CD4-positive, alpha-beta T cell treated with Interleukin-4 for 4 hours (primary cell): ENCODE measurements around the gene RTN1.

Source experiments
- DNase-seq: peaks from one replicate; pipeline ENCODE4 v3.0.0-alpha.2; 2020

RTN1 gene

DNA sequence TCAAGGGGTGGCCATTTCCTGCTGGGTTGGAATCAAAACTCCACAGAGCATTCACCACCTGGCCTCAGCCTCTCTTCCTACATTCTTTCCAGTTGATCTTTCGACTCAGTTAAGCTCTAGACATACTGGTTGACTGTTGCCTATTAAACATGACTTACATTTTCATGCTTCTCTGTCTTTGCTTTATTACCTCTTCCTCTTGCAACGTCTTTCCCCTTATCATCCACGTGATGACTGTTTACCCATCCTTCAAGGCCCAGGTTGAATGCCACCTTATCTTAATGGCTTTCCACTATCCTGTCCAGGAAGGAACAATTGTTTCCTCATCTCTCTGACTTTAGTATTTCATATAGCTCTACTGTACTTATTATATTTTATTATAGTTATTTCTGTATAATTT, 269.5 kb downstream of the RTN1 start:
- no peak for DNase-seq

DNA sequence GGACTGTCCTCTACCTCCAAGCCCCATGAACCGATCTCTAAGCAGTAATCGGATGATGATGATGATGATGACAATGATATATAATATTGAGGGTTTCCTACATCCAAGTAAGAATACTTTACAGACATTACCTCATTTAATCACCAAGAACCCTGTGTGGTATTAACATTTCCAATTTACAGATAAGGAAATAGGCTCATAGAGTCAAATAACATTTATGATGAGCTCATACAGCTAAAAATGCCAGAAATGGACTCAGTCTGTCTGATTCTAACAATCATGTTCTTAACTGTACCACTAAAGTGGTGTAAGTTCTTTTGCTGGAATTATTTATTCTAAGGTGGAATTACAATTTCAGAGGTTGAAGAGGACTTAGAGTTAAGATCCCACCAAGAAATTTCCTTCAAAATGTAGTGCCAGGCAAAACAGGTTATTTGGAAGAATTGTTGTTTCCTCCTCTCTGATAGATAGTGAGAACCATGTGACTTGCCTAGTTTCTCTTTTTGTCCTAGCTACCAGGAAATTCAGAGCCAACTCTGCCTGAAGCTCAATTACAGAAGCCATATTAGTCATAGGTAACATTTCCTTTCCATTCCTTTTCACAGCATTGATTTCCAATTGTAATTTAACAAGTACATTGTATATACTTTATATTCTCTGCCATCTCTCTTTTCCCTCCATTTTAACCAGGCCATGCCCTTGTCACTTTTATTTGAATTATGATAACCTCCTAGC, 270.2 kb downstream of the RTN1 start:
- DNase-seq = no peak

DNA sequence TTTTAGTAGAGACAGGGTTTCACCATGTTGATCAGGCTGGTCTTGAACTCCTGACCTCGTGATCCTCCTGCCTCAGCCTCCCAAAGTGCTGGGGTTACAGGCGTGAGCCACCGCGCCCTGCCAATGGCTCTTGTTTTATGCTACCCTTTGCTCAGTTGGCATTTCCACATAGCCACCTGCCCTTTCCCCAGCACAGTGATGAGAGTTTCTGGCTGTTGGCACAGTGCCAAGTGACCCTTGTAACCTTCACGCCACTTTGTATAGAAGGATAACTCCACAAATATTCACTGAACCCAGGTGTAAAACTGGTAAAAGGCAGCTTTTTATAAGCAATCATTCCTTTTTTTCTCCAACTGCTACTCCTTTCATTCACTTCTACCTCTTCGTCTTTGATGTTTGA, 275.5 kb downstream of the RTN1 start:
- DNase-seq = no peak

DNA sequence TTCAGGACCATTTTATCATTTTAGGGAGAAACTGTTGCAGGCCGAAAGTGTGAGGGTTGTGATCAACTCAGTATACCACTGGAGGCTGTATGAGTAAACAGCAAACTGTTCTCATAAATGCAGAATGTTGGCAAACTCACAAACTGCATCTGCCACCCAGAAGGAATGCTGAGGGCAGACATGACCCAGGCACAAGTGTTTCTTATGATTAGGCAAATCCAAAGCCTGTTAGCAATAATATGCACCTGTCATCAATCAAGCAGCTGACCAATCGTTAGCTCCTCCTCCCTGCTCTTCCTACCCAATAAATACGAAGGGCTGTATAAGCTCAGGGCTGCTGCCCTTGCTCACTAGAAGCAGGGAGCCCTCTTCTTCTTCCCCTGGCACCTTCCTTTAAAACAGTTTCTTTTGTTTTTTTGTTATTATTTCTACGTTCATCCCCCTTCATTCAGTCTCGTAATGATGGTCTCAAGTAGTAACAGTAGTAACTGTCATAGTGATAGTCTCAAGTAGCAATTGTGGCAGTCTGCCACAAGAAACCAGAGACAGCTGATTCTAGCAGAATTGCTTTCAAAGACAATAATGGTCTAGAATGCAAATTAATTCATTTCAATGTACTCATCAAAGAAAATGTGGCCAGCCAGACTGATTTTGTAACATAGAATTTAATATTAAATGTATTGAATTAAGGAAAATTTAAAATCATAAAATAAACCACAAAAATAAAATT, 278.8 kb downstream of the RTN1 start:
- no peak for DNase-seq

DNA sequence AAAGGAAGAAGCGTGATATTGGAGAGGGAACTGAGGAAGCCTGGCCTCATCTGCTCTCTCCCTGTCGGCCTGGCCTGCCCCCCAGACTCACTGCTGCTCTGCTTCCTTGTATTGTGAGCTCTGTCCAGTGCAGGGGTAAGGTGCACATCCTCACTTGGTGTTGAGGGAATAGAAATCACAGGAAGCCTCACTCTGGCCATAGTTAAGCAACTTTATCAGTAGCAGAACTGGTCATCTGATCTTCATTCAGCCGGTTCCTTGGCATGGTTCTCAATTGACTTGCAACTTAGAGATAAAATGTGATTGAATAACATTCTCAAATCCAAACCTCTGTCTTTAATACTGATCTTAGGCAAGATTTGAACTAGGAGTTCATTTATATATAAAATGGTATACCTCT, 282.5 kb downstream of the RTN1 start:
- DNase-seq = no peak

DNA sequence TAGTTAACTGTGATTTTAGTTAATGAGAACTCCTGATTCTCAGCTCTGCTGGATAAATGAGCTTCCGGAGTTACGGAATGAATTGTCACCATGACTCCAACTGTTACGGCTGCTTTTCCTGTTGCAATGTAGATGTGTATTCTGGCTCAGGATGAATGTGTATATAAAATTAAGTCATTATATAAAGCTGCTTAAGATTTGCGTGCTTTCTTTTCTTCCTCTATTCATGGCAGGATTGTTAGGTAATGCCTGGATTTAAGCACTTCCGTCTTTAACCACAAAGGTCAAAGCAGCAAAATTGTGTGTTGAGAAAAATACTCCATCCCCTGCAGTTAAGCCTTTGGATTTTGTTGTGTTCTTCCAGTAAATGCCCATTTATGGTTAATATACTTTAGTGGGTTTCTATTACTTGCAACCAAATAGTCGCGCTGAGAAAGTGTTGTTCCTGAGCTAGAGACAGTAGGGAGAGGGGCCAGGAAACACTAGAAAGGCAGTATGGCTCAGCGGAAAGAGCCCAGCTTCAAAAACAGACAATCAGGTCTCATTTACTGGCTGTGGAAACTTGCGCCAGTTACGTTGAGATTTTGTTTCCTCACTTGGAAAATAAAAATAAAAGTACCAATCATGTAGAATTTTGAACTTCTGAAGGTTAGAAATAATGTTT, 284.6 kb downstream of the RTN1 start:
- no peak for DNase-seq

DNA sequence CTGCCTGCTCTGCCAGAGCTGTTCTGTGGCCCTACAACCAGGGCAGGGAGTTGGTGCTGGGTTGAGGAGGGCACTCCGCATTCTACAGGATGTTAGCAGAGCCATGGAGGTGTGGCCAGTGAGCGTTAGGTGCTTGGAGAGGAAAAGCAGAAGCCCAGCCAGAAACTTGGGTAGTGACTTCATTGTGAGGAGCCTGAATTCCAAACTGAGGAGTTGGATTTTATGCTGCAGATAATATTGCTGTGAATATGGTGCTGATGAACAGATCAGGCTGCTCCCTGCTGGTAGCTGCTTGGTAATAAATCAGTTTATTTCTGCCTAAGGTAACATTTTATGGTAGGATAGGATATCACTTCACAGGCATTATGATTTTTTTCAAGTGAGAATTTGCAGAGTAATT, 286.8 kb downstream of the RTN1 start:
- no peak for DNase-seq

DNA sequence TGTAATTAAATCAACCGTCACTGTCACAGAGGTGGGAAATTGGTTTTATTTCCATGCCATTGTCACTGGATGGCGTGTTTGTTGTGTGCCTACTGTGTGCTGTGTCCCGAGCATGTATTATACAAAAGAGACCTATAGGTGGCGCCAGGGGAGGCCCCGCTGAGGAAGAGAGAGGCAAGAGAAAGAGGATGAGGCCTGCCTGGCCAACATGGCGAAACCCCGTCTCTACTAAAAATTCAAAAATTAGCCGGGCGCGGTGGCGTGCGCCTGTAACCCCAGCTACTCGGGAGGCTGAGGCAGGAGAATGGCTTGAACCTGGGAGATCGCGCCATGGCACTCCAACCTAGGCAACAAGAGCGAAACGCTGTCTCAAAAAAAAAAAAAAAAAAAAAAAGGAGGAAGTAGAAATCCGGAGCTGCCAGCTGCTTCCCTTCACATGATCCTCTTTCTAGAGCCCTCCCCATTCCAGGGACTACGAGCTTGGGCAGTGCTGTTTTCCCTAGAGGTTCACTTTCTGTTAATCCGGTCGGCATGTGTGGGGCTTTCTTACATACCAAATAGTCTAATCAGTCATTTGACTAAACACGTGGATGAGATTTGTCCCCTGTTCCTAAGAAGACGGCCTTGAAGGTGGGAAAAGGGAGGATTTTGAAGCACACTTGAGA, 287.6 kb downstream of the RTN1 start:
- no peak for DNase-seq

DNA sequence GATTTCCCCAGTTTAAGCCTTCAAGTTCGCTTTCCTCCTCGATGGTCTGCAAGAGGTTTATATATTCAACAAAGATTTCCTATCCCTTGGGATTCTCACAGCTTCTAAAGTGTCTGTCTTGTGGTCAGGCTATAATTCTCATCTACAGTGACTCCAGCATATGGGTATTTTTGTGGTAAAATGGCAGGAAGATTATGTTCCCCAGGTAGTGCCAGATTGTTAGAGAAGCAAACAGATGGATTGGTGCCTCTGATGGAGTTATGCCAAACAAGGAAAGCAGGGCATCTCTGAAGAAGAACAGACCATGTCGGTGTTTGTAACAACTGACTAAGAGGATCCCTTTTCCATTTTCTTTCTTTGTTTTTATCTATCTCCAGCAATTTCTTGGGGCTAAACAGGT, 288.4 kb downstream of the RTN1 start:
- no peak for DNase-seq

DNA sequence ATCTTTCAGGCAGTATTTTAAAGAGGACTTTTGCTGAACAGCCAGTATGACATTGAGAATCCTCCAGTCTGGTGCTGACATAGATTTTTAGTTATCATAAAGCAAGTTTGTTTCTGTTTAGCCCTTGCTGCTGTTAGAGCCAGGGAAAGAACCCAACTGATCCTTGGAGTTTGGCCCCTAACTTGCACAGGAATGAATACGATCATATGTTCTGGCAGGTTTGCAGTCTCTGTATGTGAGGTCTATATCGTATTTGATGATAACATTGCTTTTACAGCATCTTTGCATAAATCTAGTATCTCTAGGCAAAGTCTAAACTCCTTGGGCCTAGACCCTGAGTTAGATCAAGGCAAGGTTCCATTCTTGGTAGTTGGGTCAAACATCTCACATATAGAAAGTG, 289.7 kb downstream of the RTN1 start:
- no peak for DNase-seq

DNA sequence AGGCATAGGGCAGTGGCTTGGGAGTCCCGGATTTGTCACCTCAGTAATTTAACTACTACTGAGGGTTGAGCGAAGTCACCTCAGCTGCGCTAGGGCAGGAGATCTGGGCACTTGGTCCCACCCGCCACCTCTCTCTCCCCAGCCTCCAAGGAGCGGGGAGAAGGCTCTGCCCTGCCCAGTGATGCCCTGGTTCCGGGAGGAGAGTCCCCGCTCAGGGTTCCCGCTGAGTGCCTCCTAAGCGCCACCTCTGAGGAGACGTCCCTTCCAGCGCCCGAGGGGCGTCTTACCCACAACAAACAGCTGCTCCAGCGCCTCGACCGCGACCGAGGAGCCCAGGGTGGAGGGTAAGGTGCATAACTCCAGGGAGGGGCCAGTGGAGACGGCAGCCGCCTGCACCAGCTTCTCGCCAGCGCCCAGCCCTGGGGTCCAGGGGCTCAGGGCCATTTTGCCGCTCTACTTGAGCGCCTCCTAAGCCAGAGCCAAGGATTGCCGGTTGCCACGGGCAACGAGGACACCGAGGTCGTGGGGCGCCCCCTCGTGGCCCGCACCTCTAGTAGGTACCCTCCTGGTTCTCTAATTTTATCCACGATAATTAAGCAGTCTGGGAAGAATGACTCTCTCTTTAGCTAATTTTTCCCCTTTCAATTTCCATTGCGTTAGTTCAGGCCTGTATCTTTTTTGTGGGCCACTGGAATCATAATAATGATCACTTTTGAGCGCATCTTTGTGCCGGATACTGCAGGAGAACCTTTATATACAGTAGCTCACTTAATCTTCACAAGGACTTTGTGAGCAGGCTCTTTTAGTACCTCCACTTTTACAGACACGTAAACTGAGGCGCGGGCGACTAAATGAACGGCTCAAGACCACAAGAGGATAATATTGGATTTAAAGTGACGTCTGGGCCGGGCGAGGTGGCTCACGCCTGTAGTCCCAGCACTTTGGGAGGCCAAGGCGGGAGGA, 294.0 kb downstream of the RTN1 start, which contains the start of gene CCDC175:
CCDC175 (minus strand) TSS at position 481 of the 963 bp plus-strand sequence; CDS start at position 444, 37 bp downstream.
- DNase-seq = peak; percentile 74

DNA sequence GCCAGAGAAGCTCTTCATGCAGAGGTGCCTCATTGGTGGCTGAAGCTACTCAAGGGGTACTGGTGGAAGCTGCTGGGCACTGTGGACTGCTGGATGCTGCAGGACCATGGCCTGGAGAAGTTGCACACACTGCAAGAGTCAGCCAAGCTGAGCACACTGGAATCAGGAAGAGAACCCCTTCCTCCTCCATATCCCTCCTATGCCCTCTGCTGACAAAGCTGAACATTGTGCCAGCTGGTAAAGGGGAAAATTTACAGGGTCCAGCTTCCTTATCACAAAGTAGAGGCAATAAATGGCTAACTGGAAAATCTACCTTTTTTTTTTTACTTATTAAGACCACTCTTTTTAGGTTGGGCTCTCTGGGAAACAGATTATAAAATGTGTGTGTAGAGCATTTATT, 300.5 kb downstream of the RTN1 start:
- no peak for DNase-seq

DNA sequence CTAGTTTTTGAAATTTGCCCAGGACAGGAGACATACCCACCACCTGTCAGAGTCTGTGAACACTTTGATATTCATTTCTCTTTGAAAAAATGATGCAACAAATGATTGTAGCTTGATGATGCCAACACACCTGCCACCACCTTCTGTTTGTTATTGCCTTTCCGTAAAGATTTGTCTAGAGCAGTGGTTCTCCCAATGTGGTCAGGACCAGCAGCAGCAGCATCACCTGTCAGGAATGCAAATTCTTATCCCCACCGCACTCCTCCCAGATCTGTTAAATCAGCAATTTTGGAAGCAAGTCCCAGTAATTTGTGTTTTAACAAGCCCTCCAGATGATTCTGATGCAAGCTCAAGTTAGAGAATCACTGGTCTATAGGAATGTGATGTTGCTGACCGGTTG, 303.9 kb downstream of the RTN1 start:
- no peak for DNase-seq

DNA sequence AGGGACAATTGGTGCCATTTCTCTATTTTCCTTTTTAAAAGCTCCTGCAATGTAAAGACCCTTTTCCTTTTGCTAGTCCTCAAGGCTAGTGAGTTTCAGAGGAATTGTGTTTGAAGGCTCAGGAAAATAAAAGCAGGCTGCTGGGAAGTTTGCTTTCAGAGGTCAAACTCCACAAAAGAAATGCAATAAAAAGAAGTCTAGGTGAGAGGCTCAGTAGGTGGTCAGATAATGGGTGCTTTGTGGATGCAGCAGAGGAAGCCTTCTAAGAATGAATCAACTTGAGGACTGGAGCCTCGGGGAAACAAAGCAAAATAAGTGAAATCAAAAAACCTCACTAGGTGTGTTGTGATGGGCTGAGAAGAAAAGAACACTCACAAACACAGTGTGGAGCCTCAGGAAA, 304.3 kb downstream of the RTN1 start:
- DNase-seq = no peak

DNA sequence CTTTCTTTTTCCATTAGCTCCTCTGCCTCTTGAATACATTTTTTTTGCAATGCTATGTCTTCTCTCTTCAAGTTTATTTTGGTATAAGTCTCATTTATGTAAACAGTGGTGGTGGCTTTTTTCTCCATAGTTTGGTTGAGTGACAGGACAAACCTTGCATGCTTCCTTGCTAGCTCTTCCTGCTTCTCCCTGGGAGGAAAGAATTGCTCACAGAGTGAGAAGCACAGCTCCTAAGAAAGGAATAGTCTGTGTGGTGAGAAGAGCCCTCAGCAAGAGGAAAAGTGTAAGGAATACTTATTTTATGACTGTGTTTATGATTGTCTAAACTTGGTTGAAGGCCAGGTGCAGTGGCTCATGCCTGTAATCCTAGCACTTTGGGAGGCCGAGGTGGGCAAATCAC, 305.5 kb downstream of the RTN1 start:
- no peak for DNase-seq

DNA sequence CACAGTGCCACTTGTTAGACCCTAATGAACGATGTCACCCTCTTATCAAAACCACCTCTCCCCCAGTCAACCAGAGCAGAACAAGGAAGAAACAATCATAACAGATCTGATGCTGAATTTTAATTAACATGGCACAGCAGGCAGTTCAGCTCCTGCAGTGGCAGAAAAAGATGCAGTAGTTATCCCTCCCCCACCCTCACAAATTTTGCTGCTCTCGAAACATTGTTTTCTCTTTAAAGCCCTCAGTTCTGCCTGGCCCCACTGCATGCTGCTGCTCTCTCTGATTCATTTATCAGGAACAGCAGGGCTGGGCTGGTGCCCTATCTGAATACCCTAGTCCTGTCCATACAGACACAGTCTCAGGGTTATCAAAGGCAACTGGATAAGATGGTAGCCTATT, 306.2 kb downstream of the RTN1 start:
- DNase-seq = no peak

DNA sequence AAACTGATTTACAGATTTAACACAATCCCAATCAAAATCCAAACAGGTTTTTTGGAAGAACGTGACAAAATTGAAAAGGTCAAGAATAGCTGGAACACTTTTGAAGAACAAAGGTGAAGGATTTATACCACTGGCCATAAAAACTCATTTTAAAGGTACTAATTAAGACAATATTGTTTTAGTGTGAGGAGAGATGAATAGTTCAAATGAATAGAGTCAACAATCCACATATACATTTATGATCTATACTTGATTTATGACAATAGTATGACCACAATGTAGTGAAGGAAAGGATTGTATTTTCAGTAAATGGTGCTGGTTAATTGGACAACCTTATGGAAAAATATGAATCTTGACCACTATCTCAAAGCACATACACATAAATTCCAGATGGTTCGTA, 323.3 kb downstream of the RTN1 start:
- no peak for DNase-seq
